Measurements from ENCODE around the gene TIAM2.
"Not testable (repeated sequence)": the region's sequence is repeated elsewhere in the genome, so short reads cannot be mapped to it uniquely, and the experiment has no call there.

TIAM2 gene

GRCh38 chr6:155212106-155212505 is 217.0 kb downstream of the TIAM2 start:
- no peak for DNase-seq

GRCh38 chr6:155212616-155213380 is 217.7 kb downstream of the TIAM2 start:
- no peak for DNase-seq

GRCh38 chr6:155213611-155214372 is 218.7 kb downstream of the TIAM2 start:
- DNase-seq = no peak

GRCh38 chr6:155215906-155216305 is 220.8 kb downstream of the TIAM2 start:
- DNase-seq = no peak

- no peak for DNase-seq
Observed at GRCh38 chr6:155216312-155217046, 221.4 kb downstream of the TIAM2 start.

GRCh38 chr6:155218711-155219110 is 223.6 kb downstream of the TIAM2 start:
- not testable (repeated sequence) for DNase-seq

GRCh38 chr6:155219299-155219698 is 224.2 kb downstream of the TIAM2 start:
- DNase-seq = no peak

GRCh38 chr6:155219858-155220301 is 224.8 kb downstream of the TIAM2 start:
- peak; percentile 58 for DNase-seq

- no peak for DNase-seq
Observed at GRCh38 chr6:155221086-155221485, 226.0 kb downstream of the TIAM2 start.

- DNase-seq = no peak
Observed at GRCh38 chr6:155222506-155222905, 227.4 kb downstream of the TIAM2 start.

- DNase-seq = no peak
Observed at GRCh38 chr6:155223646-155224451, 228.7 kb downstream of the TIAM2 start.

- no peak for DNase-seq
Observed at GRCh38 chr6:155224618-155225017, 229.5 kb downstream of the TIAM2 start.

GRCh38 chr6:155227046-155227445 is 231.9 kb downstream of the TIAM2 start:
- DNase-seq = no peak

- no peak for DNase-seq
Observed at GRCh38 chr6:155228546-155229166, 233.5 kb downstream of the TIAM2 start.

GRCh38 chr6:155230975-155231374 is 235.9 kb downstream of the TIAM2 start:
- not testable (repeated sequence) for DNase-seq

GRCh38 chr6:155232848-155233247 is 237.7 kb downstream of the TIAM2 start:
- DNase-seq = no peak

- DNase-seq = no peak
Observed at GRCh38 chr6:155234167-155234566, 239.1 kb downstream of the TIAM2 start.

- DNase-seq = no peak
Observed at GRCh38 chr6:155234687-155235086, 239.6 kb downstream of the TIAM2 start.

- DNase-seq = no peak
Observed at GRCh38 chr6:155235087-155235486, 240.0 kb downstream of the TIAM2 start.

- DNase-seq = no peak
Observed at GRCh38 chr6:155237613-155238012, 242.5 kb downstream of the TIAM2 start.

GRCh38 chr6:155240905-155241600 is 245.9 kb downstream of the TIAM2 start:
- no peak for DNase-seq
